ENCODE results near the gene ZNF441. TPM values are rescaled to one million over a fixed set of nuclear protein-coding genes. Genes with fewer than 3 reads are reported as not detected.

The ZNF441 gene
- total and polyA plus RNA-seq, 2 of the 4 experiments (the other 2 are of a cell fraction): 2.8 to 9.7 TPM

- no CpG with 5 or more reads among the region's 2 CpGs for WGBS, 2 experiments (ENCODE audit: extremely low coverage in 2 of 2, insufficient read length in 1 of 2)
- H2AK9ac ChIP-seq (replicated peaks; ENCODE audit: low read depth, low read length, poor library complexity): peak overlapping the region; percentile 35
- no peak overlapping the region for H2BK15ac ChIP-seq (ENCODE audit: low read depth, low read length)
- H3K23ac ChIP-seq (ENCODE audit: low read depth, low read length): peak overlapping the region; percentile 29; the same call in 1 of the 2 replicates
- DNase-seq (peak; percentile 33), ATAC-seq (ENCODE audit: low read depth) (no peak)
- peaks cover 2% of the 10 kb centered on the region; the same call in 1 of the 2 replicates for H3K36me3 ChIP-seq (ENCODE audit: control insufficient read depth, insufficient read depth, low read length)
- in situ Hi-C loops (cut with MboI; ENCODE audit: low sequenced_read_pairs): no loop called here
- H3K9me3 ChIP-seq (ENCODE audit: control insufficient read depth, insufficient read depth, low read length): no peaks in the 10 kb centered on the region
- H4K91ac ChIP-seq (ENCODE audit: insufficient read depth, low read depth, low read length): no peak overlapping the region
- H3K9ac ChIP-seq (ENCODE audit: low read depth, low read length): no peak overlapping the region
- H4K20me1 ChIP-seq (ENCODE audit: insufficient read depth, low read length): no peaks in the 10 kb centered on the region
- no peak overlapping the region for H2AFZ ChIP-seq (replicated peaks; ENCODE audit: low read length, poor library complexity)
- ChIA-PET CTCF (interaction anchor here (1.3 kb wide), 1 partner anchor 37 kb away, joined by 5 read pairs; no protein-coding TSS in a partner anchor), POLR2A (ENCODE audit: unreplicated experiment) (no interaction called here)
- intact Hi-C loops (cut with micrococcal nuclease): no loop called here
- H3K4ac ChIP-seq (ENCODE audit: low read depth, low read length): no peak overlapping the region
- no peak overlapping the region for H2BK120ac ChIP-seq (ENCODE audit: low read depth, low read length)
- H3K4me3 ChIP-seq (ENCODE audit: insufficient read depth, low read depth, low read length): no peak overlapping the region
- H3K9me1 ChIP-seq (ENCODE audit: insufficient read depth, low read length): peaks cover 2% of the 10 kb centered on the region; the same call in 1 of the 2 replicates
- H4K5ac ChIP-seq (ENCODE audit: low read depth, low read length): no peak overlapping the region
- H2BK5ac ChIP-seq (ENCODE audit: low read depth, low read length, poor library complexity, severe bottlenecking): no peak overlapping the region
- no peak overlapping the region for H4K8ac ChIP-seq (ENCODE audit: low read depth in 2 of 2, low read length in 2 of 2)
- peaks cover 4 to 41% of the 10 kb centered on the region in 2 experiments for H3K79me1 ChIP-seq (ENCODE audit: low read depth in 1 of 2, low read length in 2 of 2)
- no peak overlapping the region for H3K18ac ChIP-seq (ENCODE audit: low read depth, low read length)
- H3K4me1 ChIP-seq (ENCODE audit: control insufficient read depth, insufficient read depth, low read length): peaks cover 8% of the 10 kb centered on the region
- no peak overlapping the region for H3K27ac ChIP-seq (ENCODE audit: insufficient read depth, low read length)
- H3K56ac ChIP-seq (ENCODE audit: extremely low read depth, insufficient read depth, low read length): no peak overlapping the region
- TF ChIP-seq ELK1 (IDR thresholded peaks at IDR 0.05; ENCODE audit: borderline replicate concordance, low read depth, low read length): no peak
- no peak for TF ChIP-seq MAFK (IDR thresholded peaks at IDR 0.05; ENCODE audit: low read depth, low read length)
- no peak for TF ChIP-seq CEBPB (IDR thresholded peaks at IDR 0.05; ENCODE audit: low read depth, low read length)
- TF ChIP-seq MAZ (IDR thresholded peaks at IDR 0.05; ENCODE audit: borderline replicate concordance, low read depth, low read length): no peak
- no peak for TF ChIP-seq RCOR1 (IDR thresholded peaks at IDR 0.05; ENCODE audit: insufficient replicate concordance, low read length)
- no peak for TF ChIP-seq CHD1 (IDR thresholded peaks at IDR 0.05; ENCODE audit: low read depth, low read length)
- no peak for TF ChIP-seq RAD21 (IDR thresholded peaks at IDR 0.05; ENCODE audit: low read length)
- TF ChIP-seq POLR2A (IDR thresholded peaks at IDR 0.05; ENCODE audit: low read depth, low read length): no peak
- TF ChIP-seq RFX5 (IDR thresholded peaks at IDR 0.05; ENCODE audit: low read depth, low read length): no peak
- H2AK5ac ChIP-seq (ENCODE audit: low read depth, low read length): no peak overlapping the region
- no peak overlapping the region; the same call in 1 of the 2 replicates for H3K4me2 ChIP-seq (ENCODE audit: low read depth, low read length)
- dilution Hi-C loops (cut with HindIII; ENCODE audit: low sequenced_read_pairs, unreplicated experiment): no loop called here
- no TSS peak for BruUV-seq (replicated peaks)
- H2BK20ac ChIP-seq (ENCODE audit: low read depth, low read length): no peak overlapping the region
- no peak overlapping the region for H3K14ac ChIP-seq (replicated peaks; ENCODE audit: low read depth, low read length)
- no peaks in the 10 kb centered on the region for H3K27me3 ChIP-seq (ENCODE audit: control insufficient read depth, insufficient read depth, low read length)
Observed at GRCh38 chr19:11736696-11737095, 30.1 kb upstream of the ZNF441 start.
